ENCODE data around the gene NSG1.
"Not testable (repeated sequence)": the region's sequence is repeated elsewhere in the genome, so short reads cannot be mapped to it uniquely, and the experiment has no call there.

The NSG1 gene

DNA sequence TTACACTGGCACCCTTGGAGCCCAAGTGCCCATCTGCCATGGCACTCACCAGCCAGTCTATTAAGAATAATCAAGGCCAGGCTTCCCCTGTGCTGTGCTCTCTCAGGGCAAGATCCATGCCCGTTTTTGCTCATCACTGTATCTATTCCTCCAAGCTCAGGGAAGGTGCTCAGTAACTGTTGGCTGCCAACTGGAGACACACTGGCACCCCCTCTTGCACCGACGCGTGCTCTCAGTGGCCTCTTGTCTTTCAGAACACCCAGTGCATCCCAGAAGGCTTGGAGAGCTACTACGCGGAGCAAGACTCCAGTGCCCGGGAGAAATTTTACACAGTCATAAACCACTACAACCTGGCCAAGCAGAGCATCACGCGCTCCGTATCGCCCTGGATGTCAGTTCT is 30.1 kb downstream of the NSG1 start:
- TF ChIP-seq, protein P1, sequence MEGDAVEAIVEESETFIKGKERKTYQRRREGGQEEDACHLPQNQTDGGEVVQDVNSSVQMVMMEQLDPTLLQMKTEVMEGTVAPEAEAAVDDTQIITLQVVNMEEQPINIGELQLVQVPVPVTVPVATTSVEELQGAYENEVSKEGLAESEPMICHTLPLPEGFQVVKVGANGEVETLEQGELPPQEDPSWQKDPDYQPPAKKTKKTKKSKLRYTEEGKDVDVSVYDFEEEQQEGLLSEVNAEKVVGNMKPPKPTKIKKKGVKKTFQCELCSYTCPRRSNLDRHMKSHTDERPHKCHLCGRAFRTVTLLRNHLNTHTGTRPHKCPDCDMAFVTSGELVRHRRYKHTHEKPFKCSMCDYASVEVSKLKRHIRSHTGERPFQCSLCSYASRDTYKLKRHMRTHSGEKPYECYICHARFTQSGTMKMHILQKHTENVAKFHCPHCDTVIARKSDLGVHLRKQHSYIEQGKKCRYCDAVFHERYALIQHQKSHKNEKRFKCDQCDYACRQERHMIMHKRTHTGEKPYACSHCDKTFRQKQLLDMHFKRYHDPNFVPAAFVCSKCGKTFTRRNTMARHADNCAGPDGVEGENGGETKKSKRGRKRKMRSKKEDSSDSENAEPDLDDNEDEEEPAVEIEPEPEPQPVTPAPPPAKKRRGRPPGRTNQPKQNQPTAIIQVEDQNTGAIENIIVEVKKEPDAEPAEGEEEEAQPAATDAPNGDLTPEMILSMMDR (conservative IDR thresholded peaks at IDR 0.05; ENCODE audit: low read depth, low read length), result no peak
- H3K4me3 ChIP-seq (ENCODE audit: low read depth, low read length), result no peak overlapping the region
- DNase-seq (ENCODE audit: low read depth), result no peak

DNA sequence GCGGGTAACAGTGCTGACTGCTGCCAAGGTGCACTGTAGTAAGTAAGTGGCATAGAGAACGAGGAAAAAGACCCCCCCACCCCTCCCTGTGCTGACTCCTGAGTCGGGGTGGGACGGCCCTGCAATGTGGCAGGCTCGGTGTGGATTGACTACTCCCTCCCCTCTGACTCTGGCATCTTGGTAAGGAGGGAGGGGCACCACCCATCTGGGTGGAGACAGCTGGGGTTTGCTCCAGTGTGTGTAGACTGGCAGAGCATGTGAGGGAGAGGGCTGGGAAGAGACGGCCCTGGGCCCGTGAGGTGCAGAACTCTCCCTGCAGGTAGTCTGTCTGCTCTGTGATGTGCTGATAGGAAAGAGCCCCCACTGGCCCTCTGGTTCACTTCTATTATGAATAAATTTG is 31.0 kb downstream of the NSG1 start:
- no peak overlapping the region for H3K4me3 ChIP-seq (ENCODE audit: low read depth, low read length)
- TF ChIP-seq, protein P1 (conservative IDR thresholded peaks at IDR 0.05; ENCODE audit: low read depth, low read length), result no peak
- no peak for DNase-seq (ENCODE audit: low read depth)

DNA sequence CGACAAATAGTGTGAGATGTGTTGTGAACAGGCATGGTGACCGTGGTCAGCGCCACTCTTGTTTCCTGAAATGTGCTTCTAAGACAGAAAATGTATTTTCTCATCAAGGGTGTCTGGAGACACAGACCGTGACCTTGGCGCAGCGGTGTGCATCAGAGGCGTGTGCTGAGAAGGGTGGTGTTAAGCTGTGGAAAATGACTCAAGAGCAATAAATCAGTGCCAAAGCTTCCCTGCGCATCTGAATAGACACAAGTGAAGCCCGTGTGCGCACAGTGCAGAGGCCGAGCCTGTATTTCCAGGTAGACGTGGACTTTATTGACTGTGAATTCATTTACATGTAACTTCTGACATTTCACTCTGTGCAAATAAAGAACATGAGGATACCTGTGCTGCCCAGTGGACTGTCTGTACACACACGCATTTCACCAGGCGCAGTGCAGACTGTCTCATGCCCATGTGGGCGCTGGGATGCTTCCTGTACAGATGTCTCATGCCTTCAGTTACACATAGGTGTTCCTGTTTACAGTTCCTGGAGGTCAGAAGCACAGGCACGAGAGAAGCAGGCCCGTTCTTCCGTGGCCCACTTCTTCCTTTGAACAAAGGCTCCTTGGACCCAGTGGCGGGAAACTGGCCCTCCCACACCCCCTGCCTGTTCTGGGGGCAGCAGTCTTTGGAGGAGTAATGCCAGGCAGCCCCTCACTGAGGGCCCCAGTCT is 31.9 kb downstream of the NSG1 start:
- H3K4me3 ChIP-seq (ENCODE audit: low read depth, low read length), result no peak overlapping the region
- TF ChIP-seq, protein P1 (conservative IDR thresholded peaks at IDR 0.05; ENCODE audit: low read depth, low read length), result no peak
- DNase-seq (ENCODE audit: low read depth), result no peak

- no peak overlapping the region for H3K4me3 ChIP-seq (ENCODE audit: low read depth, low read length)
- TF ChIP-seq, protein P1 (conservative IDR thresholded peaks at IDR 0.05; ENCODE audit: low read depth, low read length), result no peak
- no peak for DNase-seq (ENCODE audit: low read depth)
These were observed 33.0 kb downstream of the NSG1 start for GRCh38 chr4:4419896-4420295.

DNA sequence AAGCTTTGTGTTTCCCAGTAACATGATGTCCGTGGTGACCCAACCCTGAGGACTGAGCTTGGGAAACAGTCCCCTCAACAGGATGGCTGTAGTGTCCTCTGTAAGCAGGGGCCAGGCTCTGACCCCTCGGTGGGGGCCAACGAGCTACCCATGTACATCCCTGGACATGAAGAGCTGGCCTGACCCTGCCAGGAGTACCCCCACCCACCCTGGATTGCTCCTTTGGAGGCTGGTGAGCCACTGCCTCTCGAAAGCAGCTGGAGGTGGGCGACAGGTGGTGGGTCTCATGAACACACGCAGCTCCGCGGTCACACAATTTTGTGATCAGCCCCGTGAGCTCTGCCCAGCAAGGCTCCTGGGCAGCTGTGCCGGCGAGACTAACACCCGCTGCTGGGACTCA is 33.5 kb downstream of the NSG1 start:
- TF ChIP-seq, protein P1 (conservative IDR thresholded peaks at IDR 0.05; ENCODE audit: low read depth, low read length), result no peak
- no peak overlapping the region for H3K4me3 ChIP-seq (ENCODE audit: low read depth, low read length)
- DNase-seq (ENCODE audit: low read depth), result no peak

DNA sequence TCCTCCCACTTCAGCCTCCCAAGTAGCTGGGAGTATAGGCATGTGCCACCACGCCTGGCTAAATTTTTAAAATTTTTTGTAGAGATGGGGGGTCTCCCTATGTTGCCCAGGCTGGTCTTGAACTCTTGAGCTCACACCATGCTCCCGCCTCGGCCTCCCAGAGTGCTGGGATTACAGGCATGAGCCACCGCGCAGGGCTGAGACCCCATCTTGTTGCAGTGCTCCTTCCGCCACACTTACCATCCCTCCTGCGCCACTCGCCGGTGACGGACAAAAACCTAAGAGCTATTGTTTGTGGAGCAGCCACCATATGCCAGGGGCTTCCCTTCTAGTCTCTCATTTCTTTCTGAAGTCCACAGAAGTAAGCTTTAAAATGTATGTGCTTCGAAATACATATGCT is 34.5 kb downstream of the NSG1 start:
- no peak overlapping the region for H3K4me3 ChIP-seq (ENCODE audit: low read depth, low read length)
- TF ChIP-seq, protein P1 (conservative IDR thresholded peaks at IDR 0.05; ENCODE audit: low read depth, low read length), result no peak
- no peak for DNase-seq (ENCODE audit: low read depth)

- not testable (repeated sequence) for H3K4me3 ChIP-seq (ENCODE audit: low read depth, low read length); DNase-seq (ENCODE audit: low read depth)
These were observed 35.2 kb downstream of the NSG1 start for GRCh38 chr4:4422117-4422516.

Measured in choroid plexus epithelial cell (primary cell).